Thyroid gland (tissue), 4 donors: ENCODE data around the gene SCYL1. TPM values are rescaled to one million over a fixed set of nuclear protein-coding genes. Genes with fewer than 3 reads are reported as not detected.
"Not testable (repeated sequence)": the region's sequence is repeated elsewhere in the genome, so short reads cannot be mapped to it uniquely, and the experiment has no call there.

Source experiments
- DNase-seq, 2 donors: peaks; one replicate each; pipeline ENCODE4 v3.0.0-alpha.2; 2019
- H3K27ac ChIP-seq, 3 donors: fragments of 200-600 bp; sonication (generic); 1 replicate in 2 of 3; 2 replicates in 1 of 3; pipeline ENCODE4 v1.5.1; 2016 to 2019; ENCODE audit warnings: mild to moderate bottlenecking in 1 of 3, moderate library complexity in 1 of 3
- H3K27me3 ChIP-seq: fragments of 200-600 bp; sonication (generic); one replicate; pipeline ENCODE4 v1.5.1; 2019
- H3K36me3 ChIP-seq, 2 donors: fragments of 200-600 bp; sonication (generic); one replicate each; pipeline ENCODE4 v1.5.1; 2016 to 2019
- H3K4me1 ChIP-seq, 2 donors: fragments of 200-600 bp; sonication (generic); one replicate each; pipeline ENCODE4 v1.5.1; 2017 to 2019
- H3K4me3 ChIP-seq, 3 donors: fragments of 200-600 bp; sonication (generic); replicated peaks in 1 of 3; 1 replicate in 2 of 3; 2 replicates in 1 of 3; pipeline ENCODE4 v1.5.1; 2016; ENCODE audit warnings: mild to moderate bottlenecking in 1 of 3
- H3K9me3 ChIP-seq: fragments of 200-600 bp; sonication (generic); one replicate; pipeline ENCODE4 v1.5.1; 2017
- POLR2A ChIP-seq, 2 donors: fragments of 450-650 bp; IDR thresholded peaks; one replicate each; pipeline ENCODE4 v1.6.1; 2017; ENCODE audit warnings: antibody characterized with exemption in 2 of 2, mild to moderate bottlenecking in 2 of 2, moderate library complexity in 1 of 2
- WGBS, 2 donors: methylation state at CpG; one replicate each; pipeline ENCODE4 v1.1.5; 2017; 5-methylcytosine and 5-hydroxymethylcytosine counted together
- intact Hi-C: fragments of 100-400 bp; cut with DNase I; formaldehyde crosslinking; loops from one replicate; pipeline ENCODE4 v1.15.1; 2023
- total RNA-seq, 4 donors: library from RNA; depleted of rRNA; stranded (reverse); fragments of >200 nt; gene quantifications; one replicate each; pipeline ENCODE4 v1.2.3, GENCODE V29; 2016
- TF ChIP-seq, protein P1 (sequence below), 6 experiments: fragments of 200-600 bp in 3 of 6; fragments of 450-650 bp in 3 of 6; sonication (generic) in 3 of 6; IDR thresholded peaks; one replicate each; pipeline ENCODE4 v1.5.1; 2016 to 2019; ENCODE audit warnings: antibody characterized with exemption in 6 of 6, mild to moderate bottlenecking in 2 of 6, inconsistent platforms in 1 of 6, moderate library complexity in 1 of 6

The SCYL1 gene
- total RNA-seq, 4 donors from 2014 or later: 99.8 to 122 (median 116) TPM

DNA sequence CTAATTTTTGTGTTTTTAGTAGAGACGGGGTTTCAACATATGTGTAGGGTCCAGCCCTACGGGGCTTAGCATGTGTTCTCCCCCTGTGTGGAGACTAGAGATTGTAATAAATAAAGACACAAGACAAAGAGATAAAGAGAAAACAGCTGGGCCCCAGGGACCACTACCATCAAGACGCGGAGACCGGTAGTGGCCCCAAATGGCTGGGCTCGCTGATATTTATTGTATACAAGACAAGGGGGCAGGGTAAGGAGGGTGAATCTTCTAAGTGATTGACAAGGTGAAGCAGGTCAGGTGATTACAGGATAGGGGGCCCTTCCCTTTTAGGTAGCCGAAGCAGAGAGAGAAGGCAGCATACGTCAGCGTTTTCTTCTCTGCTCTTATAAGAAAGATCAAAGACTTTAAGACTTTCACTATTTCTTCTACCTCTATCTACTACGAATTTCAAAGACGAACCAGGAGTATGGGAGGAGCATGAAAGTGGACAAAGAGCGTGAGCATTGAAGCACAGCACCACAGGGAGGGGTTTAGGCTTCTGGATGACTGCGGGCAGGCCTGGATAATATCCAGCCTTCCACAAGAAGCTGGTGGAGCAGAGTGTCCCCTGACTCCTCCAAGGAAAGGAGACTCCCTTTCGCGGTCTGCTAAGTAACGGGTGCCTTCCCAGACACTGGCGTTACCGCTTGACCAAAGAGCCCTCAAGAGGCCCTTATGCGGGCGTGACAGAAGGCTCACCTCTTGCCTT is 2.9 kb upstream of the SCYL1 start:
- DNase-seq: peak; percentile 76 to 81
- TF ChIP-seq POLR2A (IDR thresholded peaks at IDR 0.05): peak in 1 of 2 donors; percentile 38
- H3K4me3 ChIP-seq, H3K27me3 ChIP-seq, H3K9me3 ChIP-seq, H3K36me3 ChIP-seq: not testable (repeated sequence)
- H3K4me1 ChIP-seq: peaks cover 32 to 39% of the 10 kb centered on the region in 2 donors
- 35 to 54% methylated on average over 18 to 20 of the region's 20 CpGs for WGBS, 2 donors
- intact Hi-C loops: loop anchor here (10.0 kb wide), 1 partner anchor 237 kb away; no protein-coding TSS in a partner anchor
- H3K27ac ChIP-seq: peak overlapping the region; percentile 48 to 72 (median 67)

DNA sequence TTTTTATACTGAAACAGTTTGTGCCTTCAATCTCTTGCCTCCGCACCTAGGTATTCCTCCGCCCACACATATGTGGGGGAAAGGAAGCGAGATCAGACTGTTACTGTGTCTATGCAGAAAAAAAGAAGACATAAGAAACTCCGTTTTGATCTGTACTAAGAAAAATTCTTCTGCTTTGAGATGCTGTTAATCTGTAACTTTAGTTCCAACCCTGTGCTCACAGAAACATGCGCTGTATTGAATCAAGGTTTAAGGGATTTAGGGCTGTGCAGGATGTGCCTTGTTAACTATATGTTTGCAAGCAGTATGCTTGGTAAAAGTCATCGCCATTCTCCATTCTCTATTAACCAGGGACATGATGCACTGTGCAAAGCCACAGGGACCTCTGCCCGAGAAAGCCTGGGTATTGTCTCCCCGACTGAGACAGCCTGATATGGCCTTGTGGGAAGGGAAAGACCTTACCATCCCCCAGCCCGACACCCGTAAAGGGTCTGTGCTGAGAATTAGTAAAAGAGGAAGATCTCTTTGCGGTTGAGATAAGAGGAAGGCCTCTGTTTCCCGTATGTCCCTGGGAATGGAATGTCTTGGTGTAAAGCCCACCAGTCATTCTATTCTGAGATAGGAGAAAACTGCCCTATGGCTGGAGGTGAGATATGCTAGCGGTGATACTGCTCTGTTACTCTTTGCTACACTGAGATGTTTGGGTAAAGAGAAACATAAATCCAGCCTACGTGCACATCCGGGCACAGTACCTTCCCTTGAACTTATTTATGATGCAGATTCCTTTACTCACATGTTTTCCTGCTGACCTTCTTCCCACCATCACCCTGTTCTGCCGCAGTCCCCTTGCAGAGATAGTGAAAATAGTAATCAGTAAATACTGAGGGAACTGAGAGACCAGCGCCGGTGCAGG is 1.9 kb upstream of the SCYL1 start:
- H3K4me3 ChIP-seq, H3K27me3 ChIP-seq, DNase-seq, H3K27ac ChIP-seq, H3K9me3 ChIP-seq: not testable (repeated sequence)
- WGBS, 2 donors: 82 to 90% methylated on average over 18 of the region's 18 CpGs
- Histone ChIP-seq H3K4me1 (peaks cover 32 to 39% of the 10 kb centered on the region in 2 donors), H3K36me3 (peaks cover 9 to 10% of the 10 kb centered on the region in 2 donors)
- intact Hi-C loops: loop anchor here (10.0 kb wide), 1 partner anchor 238 kb away; no protein-coding TSS in a partner anchor

DNA sequence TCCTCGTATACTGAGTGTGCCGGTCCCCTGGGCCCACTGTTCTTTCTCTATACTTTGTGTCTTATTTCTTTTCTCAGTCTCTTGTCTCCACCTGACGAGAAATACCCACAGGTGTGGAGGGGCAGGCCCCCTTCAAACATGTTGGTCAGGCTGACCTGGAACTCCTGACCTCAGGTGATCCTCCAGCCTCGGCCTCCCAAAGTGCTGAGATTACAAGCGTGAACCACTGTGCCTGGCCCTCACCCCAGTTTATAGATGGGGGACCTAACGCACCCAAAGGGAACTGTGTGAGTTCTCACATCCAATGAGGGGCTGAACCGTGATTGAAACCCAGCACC is 1.3 kb upstream of the SCYL1 start:
- Histone ChIP-seq H3K4me1 (peaks cover 32 to 39% of the 10 kb centered on the region in 2 donors), H3K36me3 (peaks cover 10 to 12% of the 10 kb centered on the region in 2 donors), H3K27ac (peak overlapping the region in 2 of 3 donors; percentile 67 to 72)
- H3K27me3 ChIP-seq, H3K4me3 ChIP-seq, H3K9me3 ChIP-seq, DNase-seq: not testable (repeated sequence)
- 93 to 96% methylated on average over 7 of the region's 7 CpGs for WGBS, 2 donors
- intact Hi-C loops: loop anchor here (10.0 kb wide), 1 partner anchor 239 kb away; no protein-coding TSS in a partner anchor

DNA sequence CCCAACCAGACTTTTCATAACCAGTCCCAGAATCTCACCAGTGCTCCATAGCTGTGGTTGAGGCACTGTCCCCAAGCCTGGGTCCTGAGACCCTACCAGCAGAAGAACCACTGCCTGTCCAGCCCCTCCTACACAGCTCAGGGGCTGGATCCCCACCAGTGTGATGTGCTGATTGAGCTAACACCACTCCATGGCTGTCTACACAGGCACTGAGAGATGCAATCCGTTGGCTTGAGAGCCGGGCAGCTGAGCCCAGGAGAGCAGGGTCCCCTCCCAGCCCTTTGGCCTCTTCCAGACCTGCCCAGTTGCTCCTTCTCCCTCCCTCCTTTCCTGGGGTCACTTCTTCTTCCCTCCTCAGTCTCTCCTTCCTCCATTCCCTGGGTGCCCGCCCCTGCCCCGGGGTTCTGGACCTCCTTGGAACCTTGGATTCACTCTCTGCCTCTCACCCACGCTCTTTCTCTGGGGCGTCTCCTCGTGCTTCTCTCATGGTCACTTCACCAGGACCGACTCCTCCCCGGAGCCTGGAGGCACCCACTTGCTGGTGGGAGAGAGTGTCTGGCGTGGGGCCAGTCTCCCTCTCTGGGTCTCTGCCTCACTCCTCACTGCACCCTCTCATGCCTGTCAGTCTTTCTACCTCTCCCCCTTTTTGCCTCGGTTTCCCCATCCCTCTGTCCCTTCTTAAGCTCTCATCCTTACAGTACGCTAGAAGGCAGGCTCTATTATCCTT is 706 bp upstream of the SCYL1 start:
- peak; percentile 83 to 96 for DNase-seq
- peaks cover 10 to 12% of the 10 kb centered on the region in 2 donors for H3K36me3 ChIP-seq
- H3K4me3 ChIP-seq: peak overlapping the region in 1 of 3 donors; percentile 14
- H3K4me1 ChIP-seq: peaks cover 32 to 39% of the 10 kb centered on the region in 2 donors
- H3K27ac ChIP-seq: peak overlapping the region; percentile 10 to 72 (median 67)
- intact Hi-C loops: loop anchor here (10.0 kb wide), 1 partner anchor 239 kb away; no protein-coding TSS in a partner anchor
- WGBS, 2 donors: 14 to 30% methylated on average over 12 of the region's 12 CpGs
- no peaks in the 10 kb centered on the region for H3K27me3 ChIP-seq
- no peaks in the 10 kb centered on the region for H3K9me3 ChIP-seq
- TF ChIP-seq, protein P1, sequence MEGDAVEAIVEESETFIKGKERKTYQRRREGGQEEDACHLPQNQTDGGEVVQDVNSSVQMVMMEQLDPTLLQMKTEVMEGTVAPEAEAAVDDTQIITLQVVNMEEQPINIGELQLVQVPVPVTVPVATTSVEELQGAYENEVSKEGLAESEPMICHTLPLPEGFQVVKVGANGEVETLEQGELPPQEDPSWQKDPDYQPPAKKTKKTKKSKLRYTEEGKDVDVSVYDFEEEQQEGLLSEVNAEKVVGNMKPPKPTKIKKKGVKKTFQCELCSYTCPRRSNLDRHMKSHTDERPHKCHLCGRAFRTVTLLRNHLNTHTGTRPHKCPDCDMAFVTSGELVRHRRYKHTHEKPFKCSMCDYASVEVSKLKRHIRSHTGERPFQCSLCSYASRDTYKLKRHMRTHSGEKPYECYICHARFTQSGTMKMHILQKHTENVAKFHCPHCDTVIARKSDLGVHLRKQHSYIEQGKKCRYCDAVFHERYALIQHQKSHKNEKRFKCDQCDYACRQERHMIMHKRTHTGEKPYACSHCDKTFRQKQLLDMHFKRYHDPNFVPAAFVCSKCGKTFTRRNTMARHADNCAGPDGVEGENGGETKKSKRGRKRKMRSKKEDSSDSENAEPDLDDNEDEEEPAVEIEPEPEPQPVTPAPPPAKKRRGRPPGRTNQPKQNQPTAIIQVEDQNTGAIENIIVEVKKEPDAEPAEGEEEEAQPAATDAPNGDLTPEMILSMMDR (IDR thresholded peaks at IDR 0.05): no peak
- no peak for TF ChIP-seq POLR2A (IDR thresholded peaks at IDR 0.05)

DNA sequence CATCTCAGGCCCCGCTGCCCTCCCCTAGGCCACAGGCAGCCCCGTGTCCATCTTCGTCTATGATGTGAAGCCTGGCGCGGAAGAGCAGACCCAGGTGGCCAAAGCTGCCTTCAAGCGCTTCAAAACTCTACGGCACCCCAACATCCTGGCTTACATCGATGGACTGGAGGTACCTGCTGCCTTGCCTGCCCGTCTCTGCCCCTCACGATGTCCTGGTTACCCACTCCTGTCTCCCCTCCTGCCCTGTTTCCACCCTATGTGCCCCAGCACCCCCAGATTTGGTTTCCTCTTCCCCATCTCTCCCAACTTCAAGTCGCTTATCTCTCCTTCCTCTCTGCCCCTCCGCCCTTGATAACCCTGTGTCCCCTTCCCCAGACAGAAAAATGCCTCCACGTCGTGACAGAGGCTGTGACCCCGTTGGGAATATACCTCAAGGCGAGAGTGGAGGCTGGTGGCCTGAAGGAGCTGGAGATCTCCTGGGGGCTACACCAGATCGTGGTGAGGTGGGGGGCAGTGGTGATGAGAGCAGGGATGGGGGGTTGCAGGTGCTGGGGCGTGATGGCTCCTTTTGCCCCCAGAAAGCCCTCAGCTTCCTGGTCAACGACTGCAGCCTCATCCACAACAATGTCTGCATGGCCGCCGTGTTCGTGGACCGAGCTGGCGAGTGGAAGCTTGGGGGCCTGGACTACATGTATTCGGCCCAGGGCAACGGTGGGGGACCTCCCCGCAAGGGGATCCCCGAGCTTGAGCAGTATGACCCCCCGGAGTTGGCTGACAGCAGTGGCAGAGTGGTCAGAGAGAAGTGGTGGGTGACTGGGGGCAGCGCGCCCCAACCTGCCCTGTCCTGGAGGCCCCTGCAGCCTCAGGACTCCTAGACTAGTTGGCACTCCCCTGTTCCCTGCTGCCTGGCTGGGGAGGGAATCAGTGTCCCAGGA is 930 bp downstream of the SCYL1 start:
- H3K4me3 ChIP-seq: peak overlapping the region; percentile 96 to 99 (median 99)
- 50 to 54% methylated on average over 29 to 31 of the region's 31 CpGs for WGBS, 2 donors
- peaks cover 32 to 39% of the 10 kb centered on the region in 2 donors for H3K4me1 ChIP-seq
- H3K9me3 ChIP-seq: no peaks in the 10 kb centered on the region
- no peak for DNase-seq
- H3K27me3 ChIP-seq: no peaks in the 10 kb centered on the region
- TF ChIP-seq, protein P1 (IDR thresholded peaks at IDR 0.05): no peak
- TF ChIP-seq POLR2A (IDR thresholded peaks at IDR 0.05): no peak
- peaks cover 19 to 20% of the 10 kb centered on the region in 2 donors for H3K36me3 ChIP-seq
- peak overlapping the region; percentile 81 to 89 (median 86) for H3K27ac ChIP-seq
- intact Hi-C loops: loop anchor here (10.0 kb wide), 1 partner anchor 241 kb away; no protein-coding TSS in a partner anchor
